ENCODE data around the gene WIPI1.

DNA sequence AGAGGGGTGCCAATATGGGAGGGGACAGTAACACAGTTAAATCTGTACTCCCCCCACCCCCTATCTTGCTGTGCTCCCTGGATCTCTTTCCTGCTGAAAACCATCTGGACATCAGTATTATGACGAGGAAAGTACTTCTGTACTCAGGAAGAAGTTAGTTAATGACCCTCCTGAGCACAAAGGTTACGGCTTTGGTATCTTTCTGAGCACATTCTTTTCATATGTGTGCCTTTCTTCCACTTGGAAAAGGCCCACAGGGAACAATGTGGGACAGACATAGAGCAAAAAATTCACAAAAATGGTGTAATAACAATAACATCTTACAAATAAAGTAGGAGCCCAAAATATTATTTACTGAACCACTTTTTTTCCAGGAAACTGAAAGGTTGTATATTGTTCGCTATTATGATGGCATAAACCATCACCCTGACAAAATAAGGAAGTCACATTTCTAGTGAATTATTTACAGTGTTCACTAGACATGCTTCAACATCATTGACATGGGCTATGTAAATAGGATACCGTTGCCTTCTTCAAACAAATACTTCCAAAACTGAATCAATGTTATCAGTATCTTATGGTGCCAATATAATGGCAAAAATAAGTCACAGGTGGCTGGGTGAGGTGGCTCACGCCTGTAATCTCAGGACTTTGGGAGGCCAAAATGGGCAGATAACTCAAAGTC lies 5.5 kb downstream of the WIPI1 start:
- no peak for TF ChIP-seq EZH2phosphoT487 (IDR thresholded peaks at IDR 0.05; ENCODE audit: low read depth)
- TF ChIP-seq, protein P1, sequence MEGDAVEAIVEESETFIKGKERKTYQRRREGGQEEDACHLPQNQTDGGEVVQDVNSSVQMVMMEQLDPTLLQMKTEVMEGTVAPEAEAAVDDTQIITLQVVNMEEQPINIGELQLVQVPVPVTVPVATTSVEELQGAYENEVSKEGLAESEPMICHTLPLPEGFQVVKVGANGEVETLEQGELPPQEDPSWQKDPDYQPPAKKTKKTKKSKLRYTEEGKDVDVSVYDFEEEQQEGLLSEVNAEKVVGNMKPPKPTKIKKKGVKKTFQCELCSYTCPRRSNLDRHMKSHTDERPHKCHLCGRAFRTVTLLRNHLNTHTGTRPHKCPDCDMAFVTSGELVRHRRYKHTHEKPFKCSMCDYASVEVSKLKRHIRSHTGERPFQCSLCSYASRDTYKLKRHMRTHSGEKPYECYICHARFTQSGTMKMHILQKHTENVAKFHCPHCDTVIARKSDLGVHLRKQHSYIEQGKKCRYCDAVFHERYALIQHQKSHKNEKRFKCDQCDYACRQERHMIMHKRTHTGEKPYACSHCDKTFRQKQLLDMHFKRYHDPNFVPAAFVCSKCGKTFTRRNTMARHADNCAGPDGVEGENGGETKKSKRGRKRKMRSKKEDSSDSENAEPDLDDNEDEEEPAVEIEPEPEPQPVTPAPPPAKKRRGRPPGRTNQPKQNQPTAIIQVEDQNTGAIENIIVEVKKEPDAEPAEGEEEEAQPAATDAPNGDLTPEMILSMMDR (IDR thresholded peaks at IDR 0.05; ENCODE audit: low read depth, low read length): no peak

All from OCI-LY3 (cell line).